Central memory CD4-positive, alpha-beta T cell (primary cell): ENCODE results near the gene CCNA1.

Experiments used
- DNase-seq: peaks from one replicate; pipeline ENCODE4 v3.0.0; 2022

Gene CCNA1

DNA sequence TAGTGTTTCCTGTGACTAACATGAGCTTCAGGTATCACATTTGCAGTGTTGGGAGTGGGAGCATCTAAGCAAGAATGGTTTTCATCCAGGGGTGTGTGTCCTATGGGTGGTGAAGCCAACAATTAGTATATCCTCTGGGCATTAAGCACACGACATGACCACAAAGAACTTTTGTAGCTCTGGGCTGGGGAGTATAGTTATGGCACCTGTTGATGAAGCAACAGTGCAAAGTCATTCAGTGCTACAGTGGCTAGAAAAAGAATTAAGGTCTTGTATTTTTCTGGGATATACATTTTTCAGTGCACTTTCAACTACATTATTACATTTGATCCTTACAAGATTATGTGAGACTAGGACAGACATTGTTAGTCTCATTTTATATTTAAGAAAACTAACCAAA, 21.8 kb downstream of the CCNA1 start:
- no peak for DNase-seq

DNA sequence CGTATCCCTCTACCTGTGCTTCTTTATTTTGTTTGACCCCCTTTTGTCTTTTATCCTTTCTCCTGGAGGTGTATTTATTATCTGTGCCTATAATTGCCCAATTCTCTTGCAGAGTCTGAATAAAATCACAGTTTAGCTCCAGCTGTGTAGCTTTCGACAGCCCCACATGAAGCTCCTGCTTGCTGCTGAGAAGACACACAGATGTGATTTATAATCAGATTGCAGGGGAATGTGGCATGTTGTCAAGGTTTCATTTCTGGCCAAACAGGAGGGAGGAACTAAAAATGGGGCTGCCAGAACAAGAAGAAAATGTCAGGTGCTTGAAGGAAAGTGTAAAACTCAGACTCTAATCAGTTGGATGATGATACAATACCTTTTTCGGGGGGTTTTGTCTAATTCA, 22.7 kb downstream of the CCNA1 start:
- DNase-seq = no peak

DNA sequence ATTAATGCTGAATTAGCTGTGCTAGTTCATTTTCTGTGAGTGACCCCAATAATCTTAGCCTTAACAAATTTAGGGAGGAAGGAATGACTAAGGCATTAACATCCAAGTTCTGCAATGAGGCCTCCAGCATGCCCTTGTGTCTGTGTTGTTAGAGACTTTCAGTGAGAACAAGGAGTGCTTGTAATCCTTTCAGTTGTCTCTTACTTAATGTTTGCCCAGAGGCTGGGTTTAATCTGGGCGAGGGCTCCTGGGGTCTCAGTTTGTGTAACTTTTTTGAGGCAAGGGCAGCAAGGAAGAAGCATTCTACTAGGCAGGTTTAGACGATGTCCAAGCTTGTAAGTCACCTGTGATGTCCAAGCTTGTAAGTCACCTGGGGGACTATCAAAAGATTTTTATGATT, 24.3 kb downstream of the CCNA1 start:
- no peak for DNase-seq

DNA sequence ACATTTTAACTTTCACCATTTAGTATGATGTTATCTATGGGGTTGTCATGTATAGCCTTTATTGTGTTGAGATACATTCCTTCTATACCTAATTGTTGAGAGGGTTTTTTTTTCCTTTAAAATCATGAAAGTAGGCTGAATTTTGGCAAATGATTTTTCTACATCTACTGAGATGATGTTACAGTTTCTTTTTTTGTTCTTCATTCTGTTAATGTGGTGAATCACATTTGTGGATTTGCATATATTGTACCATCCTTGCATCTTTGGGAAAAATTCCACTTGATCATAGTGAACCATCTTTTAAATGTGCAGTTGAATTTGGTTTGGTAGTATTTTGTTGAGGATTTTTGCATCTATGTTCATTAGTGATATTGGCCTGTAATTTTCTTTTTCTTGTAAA, 29.2 kb downstream of the CCNA1 start:
- no peak for DNase-seq

DNA sequence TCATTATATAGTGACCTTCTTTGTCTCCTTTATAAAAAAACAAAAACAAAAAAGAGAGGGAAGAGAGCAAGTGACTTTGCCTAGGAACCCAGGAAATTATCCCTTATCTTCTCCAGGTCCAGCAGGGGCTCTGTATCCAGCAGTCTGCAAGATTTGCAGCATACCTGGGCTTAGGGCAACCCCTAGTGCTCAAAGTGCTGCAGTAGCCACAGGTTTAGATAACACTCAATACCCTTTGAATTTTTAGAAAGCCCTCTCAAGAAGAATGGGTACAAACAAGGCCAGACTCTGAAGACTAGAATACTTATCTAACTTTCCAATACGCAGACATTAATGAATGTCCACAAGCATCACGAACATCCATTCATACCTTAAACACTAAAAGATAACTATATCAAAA, 43.2 kb downstream of the CCNA1 start:
- no peak for DNase-seq

DNA sequence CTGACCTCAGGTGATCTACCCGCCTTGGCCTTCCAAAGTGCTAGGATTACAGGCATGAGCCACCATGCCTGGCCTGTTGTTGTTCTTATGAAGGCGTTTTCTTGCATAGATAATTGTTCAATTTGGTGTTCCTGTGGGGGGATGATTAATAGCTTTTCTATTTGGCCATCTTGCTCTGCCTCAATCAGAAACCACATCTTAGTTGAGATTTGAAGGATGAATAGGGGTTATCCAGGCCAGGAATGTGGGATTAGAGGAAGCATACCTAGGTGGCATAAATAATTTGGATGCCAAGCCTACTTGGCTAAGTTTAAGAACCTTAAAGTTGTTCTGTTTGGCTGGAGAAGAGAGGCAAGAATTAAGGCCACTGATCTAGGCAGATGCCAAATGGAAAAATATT, 44.4 kb downstream of the CCNA1 start:
- no peak for DNase-seq

DNA sequence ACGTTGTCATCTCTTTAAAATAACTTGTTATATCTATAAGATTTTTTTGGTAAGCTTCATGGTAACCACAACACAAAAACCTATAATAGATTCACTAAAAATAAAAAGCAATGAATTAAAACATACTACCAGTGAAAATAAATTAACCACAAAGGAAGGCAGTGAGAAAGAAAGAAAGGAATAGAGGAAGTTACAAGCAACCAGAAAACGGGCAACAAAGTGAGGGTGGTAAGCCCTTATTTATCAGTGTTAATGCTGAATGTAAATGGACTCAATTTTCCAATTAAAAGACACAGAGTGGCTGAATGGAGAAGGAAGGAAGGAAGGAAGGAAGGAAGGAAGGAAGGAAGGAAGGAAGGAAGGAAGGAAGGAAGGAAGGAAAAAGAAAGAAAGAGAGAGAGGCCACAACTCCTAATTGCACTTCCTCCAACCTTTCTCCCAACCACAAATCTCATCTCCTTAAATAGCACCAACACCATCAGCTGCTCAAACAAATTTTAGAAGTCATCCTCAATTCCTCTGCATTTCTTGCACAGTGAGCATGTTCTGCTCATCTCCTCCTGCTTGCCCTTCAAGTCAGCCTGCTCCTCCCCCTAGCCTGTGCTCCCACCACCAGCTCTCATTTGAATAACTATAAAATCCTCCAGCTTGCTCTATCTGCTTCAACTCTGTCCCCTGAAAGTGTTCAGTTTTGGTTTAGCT, 48.6 kb downstream of the CCNA1 start:
- DNase-seq = no peak

DNA sequence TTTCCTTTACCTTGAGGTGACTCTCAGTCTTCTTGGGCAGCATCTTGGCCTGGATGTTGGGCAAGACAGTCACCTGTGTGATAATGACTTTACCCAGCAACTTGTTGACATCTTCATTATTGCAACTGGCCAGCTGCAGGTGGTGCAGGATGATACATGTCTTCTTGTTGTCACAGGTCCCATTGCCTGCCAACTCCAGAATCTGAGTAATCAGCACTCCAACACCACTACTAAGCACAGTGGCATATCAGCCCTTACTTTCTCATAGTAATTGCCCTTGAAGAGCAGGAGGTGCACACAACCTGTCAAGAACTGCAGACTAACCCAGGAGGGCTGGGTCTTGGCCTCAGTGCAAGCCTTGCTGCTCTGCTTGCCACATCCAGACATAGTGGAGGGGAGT, 57.8 kb downstream of the CCNA1 start:
- DNase-seq = no peak
